ENCODE measurements around the gene TBC1D9.
"Not testable (repeated sequence)": the region's sequence is repeated elsewhere in the genome, so short reads cannot be mapped to it uniquely, and the experiment has no call there.

Gene TBC1D9

GRCh38 chr4:140754918-140755773 lies 1.0 kb downstream of the TBC1D9 start:
- DNase-seq (ENCODE audit: low read depth in 3 of 3, low spot score in 1 of 3), result no peak

GRCh38 chr4:140753329-140753728 lies 2.9 kb downstream of the TBC1D9 start:
- no peak for DNase-seq (ENCODE audit: low read depth in 3 of 3, low spot score in 1 of 3)

- no peak for DNase-seq (ENCODE audit: low read depth in 3 of 3, low spot score in 1 of 3)
Measured at GRCh38 chr4:140752291-140753068, 3.7 kb downstream of the TBC1D9 start.

- no peak for DNase-seq (ENCODE audit: low read depth in 3 of 3, low spot score in 1 of 3)
Measured at GRCh38 chr4:140750470-140750869, 5.7 kb downstream of the TBC1D9 start.

GRCh38 chr4:140748171-140748570 lies 8.0 kb downstream of the TBC1D9 start:
- no peak for DNase-seq (ENCODE audit: low read depth in 3 of 3, low spot score in 1 of 3)

GRCh38 chr4:140746546-140746945 lies 9.6 kb downstream of the TBC1D9 start:
- not testable (repeated sequence) for DNase-seq (ENCODE audit: low read depth in 3 of 3, low spot score in 1 of 3)

- no peak for DNase-seq (ENCODE audit: low read depth in 3 of 3, low spot score in 1 of 3)
Measured at GRCh38 chr4:140744421-140744820, 11.8 kb downstream of the TBC1D9 start.

- DNase-seq (ENCODE audit: low read depth in 3 of 3, low spot score in 1 of 3), result no peak
Measured at GRCh38 chr4:140743194-140743931, 12.8 kb downstream of the TBC1D9 start.

GRCh38 chr4:140742838-140743193 lies 13.4 kb downstream of the TBC1D9 start:
- DNase-seq (ENCODE audit: low read depth in 3 of 3, low spot score in 1 of 3), result no peak

- DNase-seq (ENCODE audit: low read depth in 3 of 3, low spot score in 1 of 3), result no peak
Measured at GRCh38 chr4:140740906-140741670, 15.1 kb downstream of the TBC1D9 start.

GRCh38 chr4:140740422-140740821 lies 15.8 kb downstream of the TBC1D9 start:
- DNase-seq (ENCODE audit: low read depth in 3 of 3, low spot score in 1 of 3), result no peak

- DNase-seq (ENCODE audit: low read depth in 3 of 3, low spot score in 1 of 3), result no peak
Measured at GRCh38 chr4:140739971-140740370, 16.2 kb downstream of the TBC1D9 start.

GRCh38 chr4:140738139-140738538 lies 18.0 kb downstream of the TBC1D9 start:
- DNase-seq (ENCODE audit: low read depth in 3 of 3, low spot score in 1 of 3), result no peak

GRCh38 chr4:140736669-140737343 lies 19.4 kb downstream of the TBC1D9 start:
- DNase-seq (ENCODE audit: low read depth in 3 of 3, low spot score in 1 of 3), result no peak

GRCh38 chr4:140735779-140736391 lies 20.3 kb downstream of the TBC1D9 start:
- DNase-seq (ENCODE audit: low read depth in 3 of 3, low spot score in 1 of 3), result no peak

- DNase-seq (ENCODE audit: low read depth in 3 of 3, low spot score in 1 of 3), result no peak
Measured at GRCh38 chr4:140735317-140735716, 20.9 kb downstream of the TBC1D9 start.

GRCh38 chr4:140732780-140733179 lies 23.4 kb downstream of the TBC1D9 start:
- no peak for DNase-seq (ENCODE audit: low read depth in 3 of 3, low spot score in 1 of 3)

GRCh38 chr4:140729344-140730049 lies 26.7 kb downstream of the TBC1D9 start:
- DNase-seq (ENCODE audit: low read depth in 3 of 3, low spot score in 1 of 3), result no peak

- DNase-seq (ENCODE audit: low read depth in 3 of 3, low spot score in 1 of 3), result no peak
Measured at GRCh38 chr4:140726776-140727500, 29.2 kb downstream of the TBC1D9 start.
